SK-N-SH (cell line): ENCODE results near the gene GNB5.

Experiments
- EP300 ChIP-seq, 2 experiments: IDR thresholded peaks; 2 replicates each; pipeline versions ENCODE4 v1.4.0 to v1.6.1; 2012; ENCODE audit warnings: borderline replicate concordance in 1 of 2, low read depth in 1 of 2, low read length in 1 of 2
- EZH2phosphoT487 ChIP-seq: fragments of 200-600 bp; sonication (generic); IDR thresholded peaks from 2 replicates; pipeline ENCODE4 v1.6.1; 2017; ENCODE audit warnings: low read depth, mixed run types, mild to moderate bottlenecking, antibody characterized with exemption, moderate library complexity, borderline replicate concordance
- MXI1 ChIP-seq: IDR thresholded peaks from 2 replicates; pipeline ENCODE4 v1.6.1; 2012; ENCODE audit warnings: mild to moderate bottlenecking, low read depth, low read length, improper control_type of control experiment
- SIN3A ChIP-seq: IDR thresholded peaks from 2 replicates; pipeline ENCODE4 v1.6.1; 2012; ENCODE audit warnings: low read depth, mild to moderate bottlenecking, low read length, moderate library complexity, borderline replicate concordance
- SMC3 ChIP-seq: IDR thresholded peaks from 2 replicates; pipeline ENCODE4 v1.6.1; 2012; ENCODE audit warnings: low read depth, low read length, improper control_type of control experiment
- TCF12 ChIP-seq: IDR thresholded peaks from 2 replicates; pipeline ENCODE4 v1.4.0; 2012
- TF ChIP-seq, protein P1 (sequence below): fragments of 200-600 bp; sonication (generic); IDR thresholded peaks from 2 replicates; pipeline ENCODE4 v1.6.1; 2017; ENCODE audit warnings: antibody characterized with exemption, mild to moderate bottlenecking, moderate library complexity
- TF ChIP-seq, protein P2 (sequence below): IDR thresholded peaks from 2 replicates; pipeline ENCODE4; 2012
- TF ChIP-seq, protein P3 (sequence below): IDR thresholded peaks from 2 replicates; pipeline ENCODE4 v1.4.0; 2012; ENCODE audit warnings: low read depth
- TF ChIP-seq, protein P4 (sequence below): IDR thresholded peaks from 2 replicates; pipeline ENCODE4 v1.6.1; 2012; ENCODE audit warnings: mild to moderate bottlenecking, low read depth, low read length, moderate library complexity

DNA sequence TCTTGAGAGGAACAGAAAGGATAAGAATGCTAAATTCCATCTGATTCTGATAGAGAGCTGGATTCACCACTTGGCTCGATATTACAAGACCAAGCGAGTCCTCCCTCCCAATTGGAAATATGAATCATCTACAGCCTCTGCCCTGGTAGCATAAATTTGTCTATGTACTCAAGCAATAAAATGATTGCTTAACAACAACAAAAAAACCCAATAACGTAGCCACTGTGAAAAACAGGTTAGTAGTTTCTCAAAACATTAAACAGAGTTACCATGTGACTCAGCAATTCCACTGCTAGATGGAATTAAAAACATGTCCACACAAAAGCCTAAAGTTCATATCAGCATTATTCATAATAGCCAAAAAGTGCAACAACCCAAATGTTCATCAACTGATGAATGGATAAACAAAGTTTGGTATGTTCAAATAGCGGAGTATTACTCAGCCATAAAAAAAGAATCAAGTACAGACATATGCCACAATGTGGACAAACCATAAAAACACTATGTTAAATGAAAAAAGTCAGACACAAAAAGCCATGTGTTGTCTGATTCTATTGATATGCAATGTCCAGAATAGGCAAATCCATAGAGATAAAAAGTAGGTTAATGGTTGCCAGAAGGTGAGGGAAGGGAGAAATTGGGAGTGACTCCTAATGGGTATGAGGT lies 95.5 kb downstream of the GNB5 start:
- TF ChIP-seq, protein P1, sequence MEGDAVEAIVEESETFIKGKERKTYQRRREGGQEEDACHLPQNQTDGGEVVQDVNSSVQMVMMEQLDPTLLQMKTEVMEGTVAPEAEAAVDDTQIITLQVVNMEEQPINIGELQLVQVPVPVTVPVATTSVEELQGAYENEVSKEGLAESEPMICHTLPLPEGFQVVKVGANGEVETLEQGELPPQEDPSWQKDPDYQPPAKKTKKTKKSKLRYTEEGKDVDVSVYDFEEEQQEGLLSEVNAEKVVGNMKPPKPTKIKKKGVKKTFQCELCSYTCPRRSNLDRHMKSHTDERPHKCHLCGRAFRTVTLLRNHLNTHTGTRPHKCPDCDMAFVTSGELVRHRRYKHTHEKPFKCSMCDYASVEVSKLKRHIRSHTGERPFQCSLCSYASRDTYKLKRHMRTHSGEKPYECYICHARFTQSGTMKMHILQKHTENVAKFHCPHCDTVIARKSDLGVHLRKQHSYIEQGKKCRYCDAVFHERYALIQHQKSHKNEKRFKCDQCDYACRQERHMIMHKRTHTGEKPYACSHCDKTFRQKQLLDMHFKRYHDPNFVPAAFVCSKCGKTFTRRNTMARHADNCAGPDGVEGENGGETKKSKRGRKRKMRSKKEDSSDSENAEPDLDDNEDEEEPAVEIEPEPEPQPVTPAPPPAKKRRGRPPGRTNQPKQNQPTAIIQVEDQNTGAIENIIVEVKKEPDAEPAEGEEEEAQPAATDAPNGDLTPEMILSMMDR = no peak
- TF ChIP-seq MXI1 (no peak), EZH2phosphoT487 (no peak), EP300 (IDR thresholded peaks at IDR 0.05; ENCODE audit: borderline replicate concordance in 1 of 2, low read depth in 1 of 2, low read length in 1 of 2) (no peak; a peak in 1 of 4 replicates), SIN3A (no peak), SMC3 (no peak), TCF12 (peak; percentile 62; the same call in 1 of the 2 replicates)
- TF ChIP-seq, protein P2, sequence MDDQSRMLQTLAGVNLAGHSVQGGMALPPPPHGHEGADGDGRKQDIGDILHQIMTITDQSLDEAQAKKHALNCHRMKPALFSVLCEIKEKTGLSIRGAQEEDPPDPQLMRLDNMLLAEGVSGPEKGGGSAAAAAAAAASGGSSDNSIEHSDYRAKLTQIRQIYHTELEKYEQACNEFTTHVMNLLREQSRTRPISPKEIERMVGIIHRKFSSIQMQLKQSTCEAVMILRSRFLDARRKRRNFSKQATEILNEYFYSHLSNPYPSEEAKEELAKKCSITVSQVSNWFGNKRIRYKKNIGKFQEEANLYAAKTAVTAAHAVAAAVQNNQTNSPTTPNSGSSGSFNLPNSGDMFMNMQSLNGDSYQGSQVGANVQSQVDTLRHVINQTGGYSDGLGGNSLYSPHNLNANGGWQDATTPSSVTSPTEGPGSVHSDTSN = peak; percentile 55
- TF ChIP-seq, protein P3, sequence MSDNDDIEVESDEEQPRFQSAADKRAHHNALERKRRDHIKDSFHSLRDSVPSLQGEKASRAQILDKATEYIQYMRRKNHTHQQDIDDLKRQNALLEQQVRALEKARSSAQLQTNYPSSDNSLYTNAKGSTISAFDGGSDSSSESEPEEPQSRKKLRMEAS = peak; percentile 32; the same call in 1 of the 2 replicates
- TF ChIP-seq, protein P4, sequence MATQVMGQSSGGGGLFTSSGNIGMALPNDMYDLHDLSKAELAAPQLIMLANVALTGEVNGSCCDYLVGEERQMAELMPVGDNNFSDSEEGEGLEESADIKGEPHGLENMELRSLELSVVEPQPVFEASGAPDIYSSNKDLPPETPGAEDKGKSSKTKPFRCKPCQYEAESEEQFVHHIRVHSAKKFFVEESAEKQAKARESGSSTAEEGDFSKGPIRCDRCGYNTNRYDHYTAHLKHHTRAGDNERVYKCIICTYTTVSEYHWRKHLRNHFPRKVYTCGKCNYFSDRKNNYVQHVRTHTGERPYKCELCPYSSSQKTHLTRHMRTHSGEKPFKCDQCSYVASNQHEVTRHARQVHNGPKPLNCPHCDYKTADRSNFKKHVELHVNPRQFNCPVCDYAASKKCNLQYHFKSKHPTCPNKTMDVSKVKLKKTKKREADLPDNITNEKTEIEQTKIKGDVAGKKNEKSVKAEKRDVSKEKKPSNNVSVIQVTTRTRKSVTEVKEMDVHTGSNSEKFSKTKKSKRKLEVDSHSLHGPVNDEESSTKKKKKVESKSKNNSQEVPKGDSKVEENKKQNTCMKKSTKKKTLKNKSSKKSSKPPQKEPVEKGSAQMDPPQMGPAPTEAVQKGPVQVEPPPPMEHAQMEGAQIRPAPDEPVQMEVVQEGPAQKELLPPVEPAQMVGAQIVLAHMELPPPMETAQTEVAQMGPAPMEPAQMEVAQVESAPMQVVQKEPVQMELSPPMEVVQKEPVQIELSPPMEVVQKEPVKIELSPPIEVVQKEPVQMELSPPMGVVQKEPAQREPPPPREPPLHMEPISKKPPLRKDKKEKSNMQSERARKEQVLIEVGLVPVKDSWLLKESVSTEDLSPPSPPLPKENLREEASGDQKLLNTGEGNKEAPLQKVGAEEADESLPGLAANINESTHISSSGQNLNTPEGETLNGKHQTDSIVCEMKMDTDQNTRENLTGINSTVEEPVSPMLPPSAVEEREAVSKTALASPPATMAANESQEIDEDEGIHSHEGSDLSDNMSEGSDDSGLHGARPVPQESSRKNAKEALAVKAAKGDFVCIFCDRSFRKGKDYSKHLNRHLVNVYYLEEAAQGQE = no peak
